Stimulated activated CD8-positive, alpha-beta memory T cell treated with anti-CD3 and anti-CD28 coated beads, Interleukin-15, amount 100 ng/mL, for 24 hours (primary cell): ENCODE data around the gene CABYR.

Experiments used
- DNase-seq: peaks from one replicate; pipeline ENCODE4 v3.0.0-alpha.2; 2020; ENCODE audit warnings: low read depth

Gene CABYR

DNA sequence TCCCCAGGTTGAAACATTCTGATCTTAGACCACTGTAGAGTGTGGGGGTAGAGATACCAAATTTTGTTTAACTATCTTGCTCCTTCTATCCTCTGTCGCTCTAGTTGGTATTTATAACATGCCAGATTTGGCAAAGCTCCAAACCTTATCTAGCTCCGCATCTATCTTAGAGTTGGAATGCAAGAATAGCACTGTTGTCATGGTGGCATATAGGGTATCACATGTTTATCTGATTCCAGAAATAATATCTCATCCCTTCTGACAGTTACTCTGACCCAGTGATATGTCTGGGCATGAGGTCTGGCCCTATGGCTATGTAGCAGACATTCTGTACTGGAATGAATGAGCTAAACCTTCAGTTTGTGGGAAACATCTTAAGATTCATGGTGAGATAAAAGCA lies 51.7 kb downstream of the CABYR start:
- DNase-seq: no peak

DNA sequence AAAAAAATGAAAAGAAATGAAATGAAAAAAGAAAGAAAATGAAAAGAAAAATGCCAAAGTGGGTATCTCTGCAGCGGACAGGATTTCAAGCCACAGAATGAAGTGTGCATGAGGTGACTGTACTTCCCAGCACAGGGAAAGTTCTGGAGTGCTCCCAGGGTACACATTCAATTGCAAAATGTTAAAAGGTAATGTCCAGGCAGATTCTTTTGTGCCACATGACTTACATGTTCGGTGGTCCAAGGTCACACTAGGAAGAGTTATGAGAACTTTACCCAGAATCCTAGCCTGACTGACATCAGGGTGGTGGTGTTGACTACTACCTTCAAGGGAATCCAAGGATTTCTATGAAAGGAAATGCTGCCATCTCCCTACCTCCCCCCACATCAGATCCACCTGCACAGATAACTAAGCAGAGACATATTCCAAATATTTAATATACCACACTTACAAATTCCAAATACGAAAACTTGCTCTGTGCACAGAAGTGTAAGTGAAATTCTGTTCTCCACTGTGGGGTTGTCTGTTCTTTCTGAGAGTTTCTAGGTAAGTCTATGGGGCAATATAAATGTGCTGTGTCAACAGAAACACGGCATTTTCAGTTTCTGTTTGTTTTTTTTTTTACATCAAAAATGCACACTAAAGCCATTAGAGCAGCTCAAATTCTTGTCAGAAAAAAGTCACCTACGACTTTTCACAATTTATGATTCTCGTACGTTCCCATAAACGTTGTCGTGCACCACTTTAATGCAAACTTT lies 56.6 kb downstream of the CABYR start:
- DNase-seq: no peak

DNA sequence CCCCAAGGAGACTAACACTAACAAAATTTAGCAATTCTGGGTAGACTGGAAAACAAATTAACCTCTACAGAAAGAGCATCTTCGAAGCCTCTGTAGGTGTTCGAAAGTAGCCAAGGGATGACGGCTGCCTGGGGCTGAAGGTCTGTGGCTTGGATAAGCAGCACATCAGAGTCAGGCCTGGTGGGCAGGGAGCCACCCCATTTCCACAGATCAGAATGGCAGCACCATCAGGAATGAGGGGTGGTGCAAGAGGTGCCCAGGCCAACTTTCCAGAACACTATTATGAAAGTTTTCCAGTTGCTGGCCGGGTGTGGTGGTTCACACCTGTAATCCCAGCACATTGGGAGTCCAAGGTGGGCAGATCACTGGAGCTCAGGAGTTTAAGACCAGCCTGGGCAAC lies 57.9 kb downstream of the CABYR start:
- DNase-seq: no peak

DNA sequence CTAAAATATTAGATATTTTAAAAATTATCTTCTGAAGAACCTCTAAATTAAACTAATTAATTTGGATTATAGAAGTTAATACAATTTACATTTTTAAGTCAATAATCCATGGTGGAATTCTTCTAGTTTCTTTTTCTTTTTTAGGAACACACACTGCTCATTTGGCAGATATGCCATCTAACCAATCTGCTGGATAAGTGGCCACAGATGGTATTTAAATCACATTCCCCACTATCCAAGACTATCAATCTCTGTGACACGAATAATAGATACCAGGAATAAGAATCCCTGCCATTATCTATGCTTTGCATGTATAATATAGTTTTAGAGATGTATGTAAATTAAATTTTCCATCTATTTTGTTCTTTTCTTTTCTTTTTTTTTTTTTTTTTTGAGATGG lies 58.5 kb downstream of the CABYR start:
- no peak for DNase-seq

DNA sequence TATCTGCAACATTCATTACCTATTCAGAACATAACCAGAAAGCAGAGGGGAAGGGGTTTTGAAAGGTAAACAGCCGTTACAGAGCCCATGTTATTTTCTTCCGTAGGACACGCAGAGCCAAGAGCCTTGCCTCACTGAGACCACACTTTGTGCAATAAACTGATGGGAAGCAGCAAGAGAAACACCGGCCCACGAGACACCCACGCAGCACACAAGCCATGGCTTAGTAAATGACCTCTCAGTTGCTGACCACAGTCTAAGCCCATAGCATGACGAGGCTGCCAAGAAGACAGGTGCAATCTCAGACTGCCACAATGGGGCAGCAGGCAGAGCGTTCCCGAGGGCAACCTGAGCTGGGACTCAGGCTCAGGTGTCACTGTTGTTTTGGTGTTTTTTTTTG lies 59.6 kb downstream of the CABYR start:
- DNase-seq: no peak

DNA sequence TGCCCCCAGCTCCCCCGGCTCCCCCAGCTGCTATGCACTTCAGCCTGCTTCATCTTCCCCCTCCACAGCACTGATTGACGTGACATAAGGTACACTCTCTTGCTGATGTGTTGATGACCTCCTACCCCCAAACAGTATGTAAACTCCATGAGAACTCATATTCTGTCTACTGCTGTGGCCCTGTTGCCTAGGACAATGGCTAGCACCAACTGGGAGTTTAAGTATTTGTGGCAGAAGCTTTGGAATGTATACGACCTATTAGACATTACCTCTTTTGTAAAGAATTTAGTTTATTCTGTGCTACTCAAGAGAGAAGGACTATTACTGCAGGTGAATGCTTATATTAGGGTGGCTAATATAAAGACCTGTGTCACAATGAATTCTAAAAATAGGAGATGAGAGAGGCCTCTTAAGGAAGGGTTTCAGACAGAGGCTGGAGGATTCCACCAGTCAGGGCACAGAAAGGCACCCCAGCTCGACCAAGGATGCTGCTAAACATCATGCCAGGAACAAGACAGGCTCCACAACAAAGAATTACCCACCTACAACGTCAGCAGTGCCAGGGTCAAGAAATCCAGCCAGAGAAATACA lies 60.6 kb downstream of the CABYR start:
- no peak for DNase-seq

DNA sequence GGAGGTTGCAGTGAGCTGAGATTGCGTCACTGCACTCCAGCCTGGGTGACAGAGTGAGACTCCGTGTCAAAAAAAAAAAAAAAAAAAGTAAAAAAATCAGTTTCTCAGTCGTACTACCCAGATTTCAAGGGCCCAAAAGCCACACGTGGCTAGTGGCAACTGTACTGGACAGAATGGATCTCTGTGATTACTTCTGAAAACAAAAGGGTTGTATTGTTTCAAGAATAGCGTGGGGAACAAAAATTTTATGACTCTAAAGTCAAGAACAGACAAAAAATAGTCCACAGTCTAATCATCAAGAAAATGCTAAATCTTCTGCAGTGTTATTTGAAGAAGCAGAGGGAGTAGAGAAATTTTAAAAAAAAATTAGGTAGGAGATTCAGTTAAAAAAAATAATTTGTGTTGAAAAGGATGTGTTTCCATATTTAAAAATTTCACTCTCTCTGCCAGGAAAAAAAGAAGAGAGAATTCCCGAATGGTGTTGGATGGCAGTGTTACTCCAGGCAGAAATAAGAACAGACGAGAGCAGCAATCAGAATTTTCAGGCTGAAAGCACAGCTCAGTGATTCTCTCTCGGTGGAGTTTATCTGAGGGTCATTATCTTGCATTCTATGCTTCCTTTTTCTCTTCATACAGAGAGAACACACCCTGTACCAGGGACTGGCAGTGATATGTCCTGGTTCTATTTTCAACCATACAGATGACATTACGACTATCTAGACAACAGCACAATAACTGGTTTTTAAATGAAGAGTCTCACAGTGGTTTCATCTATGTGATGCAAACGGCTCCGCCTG lies 61.8 kb downstream of the CABYR start:
- DNase-seq: no peak

DNA sequence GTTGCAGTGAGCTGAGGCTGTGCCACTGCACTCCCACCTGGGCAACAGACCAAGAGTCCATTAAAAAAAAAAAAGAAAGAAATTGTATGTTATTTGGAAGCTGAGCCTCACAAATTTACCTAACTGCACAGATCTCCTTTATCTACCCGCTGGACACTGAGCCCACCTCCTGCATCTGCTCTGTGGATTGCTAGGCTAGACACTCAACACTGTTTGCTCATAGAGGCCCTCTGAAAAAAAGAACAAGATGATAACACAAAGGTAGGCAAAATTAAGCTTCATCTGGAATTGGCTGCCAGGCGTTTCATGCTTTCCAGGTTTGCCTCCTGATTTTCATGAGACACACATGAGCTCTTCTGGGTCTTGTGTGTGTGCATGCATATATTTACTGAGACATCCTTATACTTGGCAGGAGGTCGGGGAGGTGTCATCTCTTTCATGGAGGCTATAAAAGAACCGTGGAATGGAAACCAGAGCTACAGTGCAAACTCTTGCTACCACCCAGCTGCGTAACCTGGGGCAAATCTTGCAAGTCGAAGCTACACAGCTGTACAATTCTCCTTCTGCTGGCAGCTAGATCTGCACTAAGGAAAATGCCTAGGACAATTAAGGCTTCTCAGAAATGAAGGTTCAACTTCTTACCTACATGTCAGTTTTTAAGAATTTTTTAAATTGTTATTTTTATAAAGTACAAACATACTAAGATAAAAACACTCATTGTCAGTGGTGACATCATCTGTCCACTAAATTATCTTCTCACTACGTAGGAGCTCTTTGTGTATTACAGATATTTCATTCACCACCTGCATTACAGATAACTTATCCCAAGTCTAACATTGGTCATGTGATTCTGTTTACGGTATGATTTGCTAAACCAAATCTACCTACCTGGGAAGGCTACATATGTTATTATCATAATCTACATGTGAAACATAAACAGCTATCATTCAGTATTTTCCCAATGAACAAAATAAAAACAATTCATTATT lies 63.1 kb downstream of the CABYR start:
- DNase-seq: no peak

DNA sequence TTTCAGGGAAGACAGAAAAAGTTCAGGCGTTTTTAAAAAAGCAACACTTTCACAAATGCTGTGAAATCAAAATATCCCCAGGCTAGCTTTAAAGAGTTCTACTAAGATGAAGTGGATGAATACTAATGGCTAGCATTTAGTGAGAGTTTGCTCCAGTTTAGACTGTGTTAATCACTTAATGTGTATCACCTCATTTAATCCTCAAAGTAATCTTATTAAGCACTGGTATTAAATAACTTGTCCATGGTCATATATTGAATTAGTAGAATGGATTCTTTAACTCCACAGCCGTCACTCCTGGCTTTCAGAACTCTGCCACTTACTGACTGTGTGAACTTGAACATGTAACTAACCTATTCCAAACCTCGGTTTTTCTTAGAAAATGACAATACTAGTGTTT lies 66.0 kb downstream of the CABYR start:
- no peak for DNase-seq

DNA sequence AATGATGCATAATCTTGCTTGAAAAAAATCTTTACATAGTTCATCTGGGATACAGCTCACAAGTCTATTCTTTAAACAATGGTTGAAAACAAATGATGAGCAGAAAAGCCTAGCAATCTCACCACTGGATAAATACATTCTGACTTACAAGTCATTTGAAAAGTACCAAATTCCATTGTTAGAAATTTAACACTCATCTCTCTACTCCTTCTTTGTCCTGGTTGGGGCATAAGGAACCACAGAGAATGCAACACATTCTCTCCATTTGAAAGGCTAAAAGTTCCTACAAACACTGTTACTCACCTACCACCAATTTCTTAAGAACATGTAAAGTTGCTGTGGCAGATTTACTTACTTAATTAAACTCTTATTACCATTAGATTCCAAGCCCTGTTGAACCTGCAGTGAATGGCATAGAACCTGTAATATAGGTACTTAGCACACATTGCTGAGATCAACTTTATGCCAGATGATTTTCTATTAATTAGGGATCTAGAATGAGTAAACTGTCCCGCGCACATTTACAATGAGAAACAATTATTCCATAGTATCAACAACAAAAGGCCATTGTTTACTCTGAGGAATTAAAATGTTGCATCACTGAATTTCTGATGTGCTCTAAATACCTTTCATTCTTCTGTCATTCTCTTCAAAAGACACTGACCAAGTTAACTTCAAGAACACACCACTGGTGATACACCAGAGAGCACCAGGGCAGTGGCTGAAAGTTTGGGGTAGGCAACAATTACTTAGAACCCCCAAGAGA lies 69.6 kb downstream of the CABYR start:
- DNase-seq: no peak

DNA sequence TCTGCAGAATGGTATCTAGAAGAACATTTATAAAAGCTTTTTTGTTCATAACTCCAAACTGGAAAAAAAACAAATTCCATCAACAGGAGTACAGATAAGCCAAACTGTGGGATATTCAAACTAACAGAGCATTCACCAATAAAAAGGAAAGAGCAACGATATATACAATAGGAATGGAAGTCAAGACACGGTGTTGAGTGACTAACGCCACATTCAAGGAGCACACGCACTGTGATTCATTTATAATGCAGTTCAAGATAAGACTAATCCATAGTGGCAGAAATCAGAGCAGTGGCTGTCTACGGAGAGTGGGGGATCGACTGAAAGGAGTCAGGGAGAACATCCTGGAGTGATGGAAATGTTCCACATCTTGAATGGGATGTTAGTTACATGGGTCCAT lies 70.7 kb downstream of the CABYR start:
- no peak for DNase-seq
